Panc1 (cell line): ENCODE measurements around the gene ARHGEF28. TPM values are rescaled to one million over a fixed set of nuclear protein-coding genes. Genes with fewer than 3 reads are reported as not detected.

Source experiments
- ATAC-seq: fragments of 200-7000 bp; cut with Tn5 transposase; 2 replicates; pipeline ENCODE4 v1.9.1; 2020; ENCODE audit warnings: mild to moderate bottlenecking, moderate library complexity
- BruUV-seq: library from RNA; stranded (reverse); fragments of 400-500 nt; replicated peaks from 2 replicates; lab custom pipeline; 2021; lab: Mats Ljungman, UMichigan
- CTCF ChIA-PET: fragments of 300-600 bp; sonication (Branson Sonifier 250); formaldehyde crosslinking; loops from one replicate; lab custom pipeline; 2022; ENCODE audit warnings: antibody characterized with exemption; lab: Charles Lee
- POLR2A ChIA-PET: fragments of 300-600 bp; sonication (Branson Sonifier 250); formaldehyde crosslinking; loops from one replicate; lab custom pipeline; 2022; ENCODE audit warnings: antibody characterized with exemption; lab: Charles Lee
- DNase-seq: peaks from one replicate; pipeline ENCODE4 v3.0.0-alpha.2; 2010; ENCODE audit warnings: low read depth, low spot score
- H3K27ac ChIP-seq: 2 replicates; pipeline ENCODE4 v1.5.1; 2011; ENCODE audit warnings: mild to moderate bottlenecking, low read length, inconsistent platforms
- H3K27me3 ChIP-seq: fragments of 200-500 bp; sonication (Bioruptor generic); 2 replicates; pipeline ENCODE4 v1.6.0; 2014; ENCODE audit warnings: low read length, inconsistent platforms; ENCODE audit not compliant: control insufficient read depth, insufficient read depth
- H3K36me3 ChIP-seq: fragments of 200-500 bp; sonication (Bioruptor generic); 2 replicates; pipeline ENCODE4 v1.5.1; 2014; ENCODE audit warnings: inconsistent platforms, mild to moderate bottlenecking, low read length, moderate library complexity; ENCODE audit not compliant: control insufficient read depth, insufficient read depth
- H3K4me1 ChIP-seq: 2 replicates; pipeline ENCODE4 v1.5.1; 2011; ENCODE audit warnings: inconsistent platforms, mild to moderate bottlenecking, low read length, moderate library complexity; ENCODE audit not compliant: control insufficient read depth, insufficient read depth
- H3K4me3 ChIP-seq, 2 experiments: 2 replicates each; pipeline ENCODE4 v1.5.1; 2011 to 2012; ENCODE audit warnings: low read depth in 2 of 2, low read length in 2 of 2, mild to moderate bottlenecking in 2 of 2, inconsistent platforms in 1 of 2, moderate library complexity in 1 of 2
- H3K9me3 ChIP-seq: fragments of 200-500 bp; sonication (Bioruptor generic); 2 replicates; pipeline ENCODE4 v1.5.1; 2014; ENCODE audit warnings: low read depth, mild to moderate bottlenecking, inconsistent platforms, low read length, moderate library complexity; ENCODE audit not compliant: control insufficient read depth, insufficient read depth
- POLR2AphosphoS5 ChIP-seq: IDR thresholded peaks from 2 replicates; pipeline ENCODE4 v1.6.1; 2012; ENCODE audit warnings: mild to moderate bottlenecking, low read depth, low read length, moderate library complexity
- SIN3A ChIP-seq: IDR thresholded peaks from 2 replicates; pipeline ENCODE4 v1.6.1; 2012; ENCODE audit warnings: low read depth, mild to moderate bottlenecking, low read length, moderate library complexity, borderline replicate concordance; ENCODE audit not compliant: insufficient read depth
- TCF7L2 ChIP-seq: IDR thresholded peaks from 2 replicates; pipeline ENCODE4 v1.6.1; 2011; ENCODE audit warnings: mild to moderate bottlenecking, low read depth, low read length, inconsistent platforms
- in situ Hi-C: cut with HindIII; loops from 2 replicates; pipeline ENCODE4 v1.10.0; 2016; ENCODE audit warnings: low sequenced_read_pairs, low pct_unique_long_range_greater_than_20kb
- intact Hi-C: fragments of 100-400 bp; cut with micrococcal nuclease; formaldehyde crosslinking; loops from one replicate; pipeline ENCODE4 v1.10.0; 2022; ENCODE audit not compliant: unreplicated experiment
- total RNA-seq: library from RNA; stranded (reverse); gene quantifications from one replicate; pipeline ENCODE4 v1.2.1, GENCODE V29; 2021; ENCODE audit not compliant: unreplicated experiment
- TF ChIP-seq, protein P1 (sequence below): fragments of 450-650 bp; IDR thresholded peaks from 2 replicates; pipeline ENCODE4 v1.5.1; 2017; ENCODE audit warnings: mild to moderate bottlenecking
- TF ChIP-seq, protein P2 (sequence below), 2 experiments: IDR thresholded peaks; 2 replicates each; pipeline ENCODE4 v1.6.1; 2011 to 2012; ENCODE audit warnings: low read depth in 2 of 2, control low read depth in 1 of 2, low read length in 1 of 2, mild to moderate bottlenecking in 1 of 2, moderate library complexity in 1 of 2; ENCODE audit not compliant: insufficient read depth in 1 of 2

ARHGEF28 gene
- total RNA-seq, 1 experiment from 2014 or later: 34.8 TPM

DNA sequence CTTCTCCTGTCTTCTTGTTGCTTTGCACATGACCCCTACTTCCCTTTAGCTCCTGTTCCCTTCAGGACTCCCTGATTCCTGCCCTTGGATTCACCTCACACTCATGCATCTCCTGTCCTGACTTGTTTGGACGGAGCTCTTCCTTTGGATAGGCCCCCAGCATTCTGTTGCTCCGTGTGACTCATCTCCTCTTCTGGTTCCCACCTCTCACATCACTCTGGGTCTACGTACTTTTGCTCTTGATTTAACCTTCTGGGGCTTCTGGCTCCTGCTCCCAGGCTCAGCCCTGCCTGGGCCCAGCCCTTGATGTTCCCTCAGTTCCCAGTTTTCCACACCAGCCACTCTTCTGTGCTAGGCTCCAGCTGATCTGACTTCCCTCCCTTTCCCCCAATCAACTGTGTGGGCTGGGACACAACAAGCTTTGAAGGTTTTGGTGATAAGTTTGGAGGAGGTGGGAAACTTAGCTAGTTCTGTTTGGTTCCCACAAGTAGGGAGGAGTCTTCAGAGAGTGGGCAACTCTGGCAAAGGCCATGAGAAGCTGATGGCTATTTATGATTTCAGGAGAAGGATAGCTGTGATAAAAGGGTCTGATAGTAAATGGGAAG, 331.5 kb downstream of the ARHGEF28 start:
- ATAC-seq (no peak), DNase-seq (no peak)
- intact Hi-C loops: no loop called here
- no peaks in the 10 kb centered on the region for H3K9me3 ChIP-seq
- in situ Hi-C loops: no loop called here
- TF ChIP-seq, protein P1, sequence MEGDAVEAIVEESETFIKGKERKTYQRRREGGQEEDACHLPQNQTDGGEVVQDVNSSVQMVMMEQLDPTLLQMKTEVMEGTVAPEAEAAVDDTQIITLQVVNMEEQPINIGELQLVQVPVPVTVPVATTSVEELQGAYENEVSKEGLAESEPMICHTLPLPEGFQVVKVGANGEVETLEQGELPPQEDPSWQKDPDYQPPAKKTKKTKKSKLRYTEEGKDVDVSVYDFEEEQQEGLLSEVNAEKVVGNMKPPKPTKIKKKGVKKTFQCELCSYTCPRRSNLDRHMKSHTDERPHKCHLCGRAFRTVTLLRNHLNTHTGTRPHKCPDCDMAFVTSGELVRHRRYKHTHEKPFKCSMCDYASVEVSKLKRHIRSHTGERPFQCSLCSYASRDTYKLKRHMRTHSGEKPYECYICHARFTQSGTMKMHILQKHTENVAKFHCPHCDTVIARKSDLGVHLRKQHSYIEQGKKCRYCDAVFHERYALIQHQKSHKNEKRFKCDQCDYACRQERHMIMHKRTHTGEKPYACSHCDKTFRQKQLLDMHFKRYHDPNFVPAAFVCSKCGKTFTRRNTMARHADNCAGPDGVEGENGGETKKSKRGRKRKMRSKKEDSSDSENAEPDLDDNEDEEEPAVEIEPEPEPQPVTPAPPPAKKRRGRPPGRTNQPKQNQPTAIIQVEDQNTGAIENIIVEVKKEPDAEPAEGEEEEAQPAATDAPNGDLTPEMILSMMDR: no peak
- TF ChIP-seq POLR2AphosphoS5 (no peak), TCF7L2 (no peak), SIN3A (no peak)
- TF ChIP-seq, protein P2, sequence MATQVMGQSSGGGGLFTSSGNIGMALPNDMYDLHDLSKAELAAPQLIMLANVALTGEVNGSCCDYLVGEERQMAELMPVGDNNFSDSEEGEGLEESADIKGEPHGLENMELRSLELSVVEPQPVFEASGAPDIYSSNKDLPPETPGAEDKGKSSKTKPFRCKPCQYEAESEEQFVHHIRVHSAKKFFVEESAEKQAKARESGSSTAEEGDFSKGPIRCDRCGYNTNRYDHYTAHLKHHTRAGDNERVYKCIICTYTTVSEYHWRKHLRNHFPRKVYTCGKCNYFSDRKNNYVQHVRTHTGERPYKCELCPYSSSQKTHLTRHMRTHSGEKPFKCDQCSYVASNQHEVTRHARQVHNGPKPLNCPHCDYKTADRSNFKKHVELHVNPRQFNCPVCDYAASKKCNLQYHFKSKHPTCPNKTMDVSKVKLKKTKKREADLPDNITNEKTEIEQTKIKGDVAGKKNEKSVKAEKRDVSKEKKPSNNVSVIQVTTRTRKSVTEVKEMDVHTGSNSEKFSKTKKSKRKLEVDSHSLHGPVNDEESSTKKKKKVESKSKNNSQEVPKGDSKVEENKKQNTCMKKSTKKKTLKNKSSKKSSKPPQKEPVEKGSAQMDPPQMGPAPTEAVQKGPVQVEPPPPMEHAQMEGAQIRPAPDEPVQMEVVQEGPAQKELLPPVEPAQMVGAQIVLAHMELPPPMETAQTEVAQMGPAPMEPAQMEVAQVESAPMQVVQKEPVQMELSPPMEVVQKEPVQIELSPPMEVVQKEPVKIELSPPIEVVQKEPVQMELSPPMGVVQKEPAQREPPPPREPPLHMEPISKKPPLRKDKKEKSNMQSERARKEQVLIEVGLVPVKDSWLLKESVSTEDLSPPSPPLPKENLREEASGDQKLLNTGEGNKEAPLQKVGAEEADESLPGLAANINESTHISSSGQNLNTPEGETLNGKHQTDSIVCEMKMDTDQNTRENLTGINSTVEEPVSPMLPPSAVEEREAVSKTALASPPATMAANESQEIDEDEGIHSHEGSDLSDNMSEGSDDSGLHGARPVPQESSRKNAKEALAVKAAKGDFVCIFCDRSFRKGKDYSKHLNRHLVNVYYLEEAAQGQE (IDR thresholded peaks at IDR 0.05; ENCODE audit: insufficient read depth in 1 of 2, low read depth in 2 of 2, low read length in 1 of 2): no peak
- peaks cover 2% of the 10 kb centered on the region; the same call in 1 of the 2 replicates for H3K27me3 ChIP-seq
- no TSS peak for BruUV-seq
- no peaks in the 10 kb centered on the region for H3K4me1 ChIP-seq
- CTCF ChIA-PET: no interaction called here
- no peak overlapping the region for H3K27ac ChIP-seq
- POLR2A ChIA-PET: no interaction called here
- H3K36me3 ChIP-seq: no peaks in the 10 kb centered on the region
- no peak overlapping the region for H3K4me3 ChIP-seq

DNA sequence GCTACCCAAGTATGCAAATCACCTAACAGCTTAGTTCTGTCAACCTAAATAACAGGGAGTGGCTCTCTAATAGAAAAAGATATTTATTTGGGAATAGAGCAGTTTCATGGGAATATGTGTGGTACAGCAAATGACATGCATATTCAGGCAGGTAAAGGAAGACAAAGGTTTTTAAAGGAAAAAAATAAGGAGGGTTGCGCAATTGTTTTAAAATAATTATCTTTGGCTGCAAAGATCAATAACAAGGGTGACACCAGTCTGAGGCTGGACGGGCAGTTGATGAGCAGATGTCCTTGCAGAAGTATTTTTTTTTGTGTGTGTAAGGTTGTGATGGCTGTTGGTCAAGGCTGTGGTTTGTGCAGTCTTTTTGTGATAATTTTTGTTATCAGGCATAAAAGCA, 332.0 kb downstream of the ARHGEF28 start:
- intact Hi-C loops (no loop called here), in situ Hi-C loops (no loop called here)
- no peak for ATAC-seq
- TF ChIP-seq, protein P1: no peak
- H3K27ac ChIP-seq: no peak overlapping the region
- no peaks in the 10 kb centered on the region for H3K36me3 ChIP-seq
- BruUV-seq: no TSS peak
- DNase-seq: no peak
- ChIA-PET POLR2A (no interaction called here), CTCF (no interaction called here)
- H3K9me3 ChIP-seq: no peaks in the 10 kb centered on the region
- peaks cover 2% of the 10 kb centered on the region; the same call in 1 of the 2 replicates for H3K27me3 ChIP-seq
- no peaks in the 10 kb centered on the region for H3K4me1 ChIP-seq
- H3K4me3 ChIP-seq: no peak overlapping the region
